Sigmoid colon (tissue), 4 donors: ENCODE measurements around the gene LAMB3.

Source experiments
- CTCF ChIP-seq, 4 experiments: fragments of 450-650 bp in 3 of 4; fragments of 200-600 bp in 1 of 4; IDR thresholded peaks; one replicate each; pipeline ENCODE4 v1.5.1; 2016 to 2019; ENCODE audit warnings: antibody characterized with exemption in 4 of 4, mild to moderate bottlenecking in 3 of 4, moderate library complexity in 2 of 4
- EP300 ChIP-seq, 4 donors: sonication (generic); formaldehyde crosslinking; IDR thresholded peaks; one replicate each; pipeline ENCODE4 v1.6.1; 2017; ENCODE audit warnings: antibody characterized with exemption in 4 of 4

DNA sequence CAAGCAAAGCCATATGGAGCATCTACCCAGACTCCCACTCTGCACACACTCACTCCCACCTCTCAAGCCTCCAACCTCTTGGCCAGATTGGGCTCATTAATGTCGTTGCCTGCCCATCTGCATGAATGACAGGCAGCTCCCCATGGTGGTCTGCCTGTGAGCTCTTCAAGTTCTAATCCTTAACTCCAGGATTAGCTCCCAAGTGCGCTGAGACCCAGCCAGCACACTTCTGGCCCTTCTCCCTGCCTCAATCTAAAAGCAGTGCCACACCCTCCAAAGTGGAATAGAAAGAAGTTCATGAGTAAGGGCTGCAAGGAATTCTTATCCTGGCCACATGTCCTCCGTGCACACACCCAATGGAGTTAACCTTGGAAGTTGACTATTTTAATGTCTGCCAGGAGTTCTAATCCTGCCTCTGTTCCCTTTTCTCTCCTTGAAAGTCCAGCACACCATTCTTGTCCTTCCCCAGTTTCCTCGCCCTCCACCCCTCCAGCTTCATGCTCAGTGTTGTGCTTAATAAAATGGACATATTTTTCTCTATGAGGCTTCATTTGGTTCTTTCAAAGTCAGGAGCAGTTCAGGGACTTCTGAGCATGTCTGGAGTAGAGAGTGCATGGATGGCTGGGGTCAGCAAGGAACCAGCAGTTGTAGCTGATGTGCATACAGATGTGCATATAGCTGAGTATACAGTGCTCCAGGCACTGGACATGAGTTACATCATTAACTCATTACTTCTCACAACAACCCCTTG is 38.6 kb downstream of the LAMB3 start:
- TF ChIP-seq CTCF (IDR thresholded peaks at IDR 0.05), result no peak
- no peak for TF ChIP-seq EP300 (IDR thresholded peaks at IDR 0.05)
